Fibroblast of the aortic adventitia (primary cell): ENCODE measurements around the gene REPIN1. TPM values are rescaled to one million over a fixed set of nuclear protein-coding genes. Genes with fewer than 3 reads are reported as not detected.

ENCODE experiments used
- DNase-seq: peaks from one replicate; pipeline ENCODE4 v3.0.0-alpha.2; 2010; ENCODE audit warnings: low read depth
- H3K4me3 ChIP-seq: 2 replicates; pipeline ENCODE4 v1.5.1; 2011; ENCODE audit warnings: low read depth, mild to moderate bottlenecking, control low read depth, low read length, moderate library complexity
- total RNA-seq: library from RNA; depleted of rRNA; stranded (reverse); fragments of >200 nt; gene quantifications from 2 replicates; pipeline ENCODE4 v1.2.3, GENCODE V29; 2012; ENCODE audit warnings: low replicate concordance
- TF ChIP-seq, protein P1 (sequence below): IDR thresholded peaks from 2 replicates; pipeline ENCODE4 v1.5.1; 2011; ENCODE audit warnings: mild to moderate bottlenecking, low read length, control low read depth, inconsistent platforms; ENCODE audit not compliant: insufficient read depth

REPIN1 gene
- total RNA-seq, 1 donor, result 33.6 TPM

- peak; percentile 57 for DNase-seq
- H3K4me3 ChIP-seq, result peak overlapping the region; percentile 73
- TF ChIP-seq, protein P1, sequence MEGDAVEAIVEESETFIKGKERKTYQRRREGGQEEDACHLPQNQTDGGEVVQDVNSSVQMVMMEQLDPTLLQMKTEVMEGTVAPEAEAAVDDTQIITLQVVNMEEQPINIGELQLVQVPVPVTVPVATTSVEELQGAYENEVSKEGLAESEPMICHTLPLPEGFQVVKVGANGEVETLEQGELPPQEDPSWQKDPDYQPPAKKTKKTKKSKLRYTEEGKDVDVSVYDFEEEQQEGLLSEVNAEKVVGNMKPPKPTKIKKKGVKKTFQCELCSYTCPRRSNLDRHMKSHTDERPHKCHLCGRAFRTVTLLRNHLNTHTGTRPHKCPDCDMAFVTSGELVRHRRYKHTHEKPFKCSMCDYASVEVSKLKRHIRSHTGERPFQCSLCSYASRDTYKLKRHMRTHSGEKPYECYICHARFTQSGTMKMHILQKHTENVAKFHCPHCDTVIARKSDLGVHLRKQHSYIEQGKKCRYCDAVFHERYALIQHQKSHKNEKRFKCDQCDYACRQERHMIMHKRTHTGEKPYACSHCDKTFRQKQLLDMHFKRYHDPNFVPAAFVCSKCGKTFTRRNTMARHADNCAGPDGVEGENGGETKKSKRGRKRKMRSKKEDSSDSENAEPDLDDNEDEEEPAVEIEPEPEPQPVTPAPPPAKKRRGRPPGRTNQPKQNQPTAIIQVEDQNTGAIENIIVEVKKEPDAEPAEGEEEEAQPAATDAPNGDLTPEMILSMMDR, result no peak
These were observed 9.7 kb downstream of the REPIN1 start for GRCh38 chr7:150378115-150378852.

DNA sequence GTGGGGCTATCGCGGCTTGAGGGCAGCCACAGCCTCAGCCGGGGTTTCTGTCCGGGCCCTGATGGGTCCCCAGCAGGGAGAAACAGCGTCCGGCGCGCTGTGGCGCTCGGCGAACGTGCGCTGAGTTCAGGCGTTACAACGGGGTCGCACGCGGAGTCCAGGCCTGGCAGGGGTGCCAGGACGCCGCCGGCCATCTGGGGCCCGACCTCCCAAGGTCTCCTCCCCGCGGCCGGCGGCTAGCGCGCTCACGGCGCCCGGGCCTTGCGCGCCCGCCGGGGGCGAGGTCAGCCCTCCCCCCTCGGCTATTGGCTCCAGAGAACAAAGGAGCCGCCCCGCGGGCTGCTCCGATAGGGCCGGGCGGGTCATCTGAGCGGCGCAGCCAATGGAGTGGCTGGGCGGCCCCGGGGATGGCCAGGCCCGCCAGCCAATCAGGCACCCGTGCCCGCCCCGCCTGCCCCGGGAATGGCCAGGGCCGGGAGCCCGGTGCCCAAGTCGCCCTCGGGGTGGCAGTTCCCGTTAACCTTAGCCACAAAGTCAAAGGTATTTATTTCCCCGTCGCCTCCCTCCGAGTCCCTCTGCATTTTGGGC is 10.3 kb downstream of the REPIN1 start, which contains the start of gene ZNF775:
Gene ZNF775, plus strand, starts transcription at position 478 of the 588 bp plus-strand sequence. CDS start 9,141 bp downstream, outside the sequence.
- peak; percentile 89 for DNase-seq
- TF ChIP-seq, protein P1, result no peak

DNA sequence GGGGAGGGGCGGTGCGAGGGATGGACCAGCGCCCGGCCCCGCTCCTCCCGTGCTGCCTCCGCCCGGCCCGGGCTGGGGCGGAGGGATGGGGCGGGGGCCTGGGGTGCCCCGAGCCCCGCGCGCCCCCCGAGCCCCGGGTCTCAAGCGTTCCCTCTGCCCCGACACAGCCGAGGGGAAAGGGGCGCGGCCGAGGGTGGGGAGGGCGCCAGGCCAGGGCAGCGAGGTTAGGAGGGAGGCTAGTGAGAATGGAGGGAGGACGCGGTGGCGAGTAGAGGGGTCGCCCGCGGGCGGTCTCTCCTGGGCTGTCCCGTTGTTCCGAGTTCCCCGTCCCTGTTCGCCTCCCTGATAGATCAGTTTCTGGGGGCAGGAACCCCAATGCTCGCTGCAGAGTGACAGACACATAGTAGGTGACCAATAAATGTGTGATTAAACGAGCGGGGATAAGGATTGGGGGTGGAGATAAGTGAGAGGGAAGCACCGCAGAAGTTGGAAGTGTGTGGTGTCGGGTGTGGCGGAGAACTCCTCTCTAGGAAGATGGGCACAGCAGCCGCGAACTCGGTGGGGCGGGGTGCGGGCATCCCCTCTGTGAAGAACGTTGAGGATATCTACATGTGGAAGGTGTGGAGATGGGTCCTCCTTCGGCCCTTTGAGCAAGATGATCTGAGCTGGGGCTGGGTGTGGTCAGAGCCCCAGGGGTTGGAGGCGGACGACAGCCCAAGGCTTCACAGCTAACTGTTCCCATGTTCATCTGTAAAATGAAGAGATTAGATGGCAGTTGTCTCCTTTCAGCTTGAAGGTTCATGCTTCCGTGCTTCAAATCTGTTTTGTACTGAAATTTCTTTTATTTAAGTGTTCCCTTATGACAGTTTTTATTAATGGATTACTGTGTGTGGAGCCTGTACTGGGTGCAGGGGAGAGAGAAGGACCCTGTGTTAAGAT is 11.1 kb downstream of the REPIN1 start:
- TF ChIP-seq, protein P1, result no peak
- no peak for DNase-seq
- peak overlapping the region; percentile 84 for H3K4me3 ChIP-seq

More for the DNA sequence above, 10.3 kb downstream of the REPIN1 start, which contains the start of gene ZNF775:
- H3K4me3 ChIP-seq, result peak within 1 kb of the TSS; percentile 84

- peak overlapping the region; percentile 84 for H3K4me3 ChIP-seq
- TF ChIP-seq, protein P1, result no peak
- DNase-seq, result no peak
These were observed 11.8 kb downstream of the REPIN1 start for GRCh38 chr7:150380463-150380862.

- H3K4me3 ChIP-seq, result no peak overlapping the region
- TF ChIP-seq, protein P1, result no peak
- no peak for DNase-seq
These were observed 12.5 kb downstream of the REPIN1 start for GRCh38 chr7:150381096-150381495.

- no peak overlapping the region for H3K4me3 ChIP-seq
- no peak for DNase-seq
- TF ChIP-seq, protein P1, result no peak
These were observed 13.1 kb downstream of the REPIN1 start for GRCh38 chr7:150381785-150382122.
